Measurements from ENCODE around the gene ADARB2. TPM values are rescaled to one million over a fixed set of nuclear protein-coding genes. Genes with fewer than 3 reads are reported as not detected.

The ADARB2 gene
- total RNA-seq, 4 donors from 2014 or later: 0.80 to 4.9 (median 2.3) TPM

DNA sequence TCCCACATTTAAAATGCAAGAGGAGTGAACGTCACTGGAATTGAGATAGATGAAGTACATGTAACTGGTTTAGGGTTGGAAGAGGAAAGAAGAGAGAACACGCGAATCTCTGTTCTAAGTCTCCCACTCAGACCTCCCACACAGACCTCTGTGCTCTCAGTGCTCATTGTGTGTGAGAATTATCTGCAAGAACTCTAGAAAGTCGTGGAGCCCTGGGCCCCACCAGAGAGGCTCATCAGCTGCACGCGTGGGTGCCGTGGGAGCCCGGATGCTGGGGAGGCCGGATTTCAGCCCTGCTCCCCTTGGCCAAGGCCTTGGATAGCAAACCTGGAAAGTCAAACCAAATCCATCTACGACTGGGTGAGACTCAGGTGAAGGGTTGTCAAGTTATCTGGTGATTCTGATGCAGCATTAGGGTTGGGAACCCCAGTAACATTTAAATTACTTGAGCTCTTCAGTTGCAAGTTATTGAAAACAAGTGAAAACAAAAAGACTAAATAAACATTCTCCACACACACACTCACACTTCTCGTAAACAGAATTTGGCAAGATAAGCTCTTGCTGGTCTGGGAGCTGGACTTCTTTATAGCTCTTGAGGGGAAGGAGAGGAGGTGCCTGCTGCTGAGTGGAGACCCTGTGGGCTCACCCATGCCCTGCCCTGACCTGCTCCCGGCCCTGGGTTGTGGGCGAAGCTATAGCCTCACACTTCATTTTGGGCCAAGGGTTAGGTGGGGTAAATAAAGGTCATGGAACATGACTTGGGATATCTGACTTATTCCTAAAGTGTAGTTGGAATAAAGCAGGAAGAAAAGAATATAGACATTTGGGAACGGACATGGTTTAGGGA, 250.3 kb downstream of the ADARB2 start:
- no peak for DNase-seq
- Histone ChIP-seq H3K9me3 (no peaks in the 10 kb centered on the region), H3K36me3 (no peaks in the 10 kb centered on the region), H3K27ac (no peak overlapping the region), H3K27me3 (no peaks in the 10 kb centered on the region), H3K4me3 (no peak overlapping the region), H3K4me1 (no peaks in the 10 kb centered on the region)
- in situ Hi-C loops (cut with MboI; ENCODE audit: low pct_ligation_motif_present in 1 of 4, low pct_unique_long_range_greater_than_20kb in 1 of 4, low sequenced_read_pairs in 3 of 4) (no loop called here), intact Hi-C loops (cut with DNase I; ENCODE audit: low total_unique reads) (no loop called here)
- TF ChIP-seq, protein P1, sequence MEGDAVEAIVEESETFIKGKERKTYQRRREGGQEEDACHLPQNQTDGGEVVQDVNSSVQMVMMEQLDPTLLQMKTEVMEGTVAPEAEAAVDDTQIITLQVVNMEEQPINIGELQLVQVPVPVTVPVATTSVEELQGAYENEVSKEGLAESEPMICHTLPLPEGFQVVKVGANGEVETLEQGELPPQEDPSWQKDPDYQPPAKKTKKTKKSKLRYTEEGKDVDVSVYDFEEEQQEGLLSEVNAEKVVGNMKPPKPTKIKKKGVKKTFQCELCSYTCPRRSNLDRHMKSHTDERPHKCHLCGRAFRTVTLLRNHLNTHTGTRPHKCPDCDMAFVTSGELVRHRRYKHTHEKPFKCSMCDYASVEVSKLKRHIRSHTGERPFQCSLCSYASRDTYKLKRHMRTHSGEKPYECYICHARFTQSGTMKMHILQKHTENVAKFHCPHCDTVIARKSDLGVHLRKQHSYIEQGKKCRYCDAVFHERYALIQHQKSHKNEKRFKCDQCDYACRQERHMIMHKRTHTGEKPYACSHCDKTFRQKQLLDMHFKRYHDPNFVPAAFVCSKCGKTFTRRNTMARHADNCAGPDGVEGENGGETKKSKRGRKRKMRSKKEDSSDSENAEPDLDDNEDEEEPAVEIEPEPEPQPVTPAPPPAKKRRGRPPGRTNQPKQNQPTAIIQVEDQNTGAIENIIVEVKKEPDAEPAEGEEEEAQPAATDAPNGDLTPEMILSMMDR (IDR thresholded peaks at IDR 0.05): no peak
- TF ChIP-seq POLR2A (IDR thresholded peaks at IDR 0.05): no peak
- TF ChIP-seq EP300 (IDR thresholded peaks at IDR 0.05; ENCODE audit: low read depth): no peak
- TF ChIP-seq POLR2AphosphoS5 (IDR thresholded peaks at IDR 0.05): no peak
- WGBS, 2 donors (ENCODE audit: low coverage in 1 of 2): 70 to 75% methylated on average over 6 to 14 of the region's 14 CpGs

DNA sequence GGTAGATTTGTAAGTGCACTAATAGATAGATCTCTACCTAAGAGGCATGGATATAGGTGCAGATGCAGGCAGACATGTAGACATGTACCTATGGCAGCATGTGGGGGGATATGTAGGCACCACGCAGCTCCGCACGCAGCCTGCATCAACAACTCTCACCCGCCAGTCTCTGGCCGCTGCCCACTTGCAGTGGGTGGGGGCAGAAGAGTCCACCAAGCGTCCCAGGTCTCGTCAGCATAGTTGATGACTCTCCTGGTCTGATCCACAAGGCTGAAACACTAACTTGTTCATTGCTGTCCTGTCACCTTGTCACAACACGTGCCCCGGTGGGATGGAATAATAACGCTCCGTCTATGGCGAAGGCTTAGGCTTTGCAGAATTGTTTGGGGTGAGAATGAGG, 252.0 kb downstream of the ADARB2 start:
- no peak for DNase-seq
- no peak for TF ChIP-seq POLR2A (IDR thresholded peaks at IDR 0.05)
- TF ChIP-seq, protein P1 (IDR thresholded peaks at IDR 0.05): no peak
- TF ChIP-seq POLR2AphosphoS5 (IDR thresholded peaks at IDR 0.05): no peak
- no peak for TF ChIP-seq EP300 (IDR thresholded peaks at IDR 0.05; ENCODE audit: low read depth)

DNA sequence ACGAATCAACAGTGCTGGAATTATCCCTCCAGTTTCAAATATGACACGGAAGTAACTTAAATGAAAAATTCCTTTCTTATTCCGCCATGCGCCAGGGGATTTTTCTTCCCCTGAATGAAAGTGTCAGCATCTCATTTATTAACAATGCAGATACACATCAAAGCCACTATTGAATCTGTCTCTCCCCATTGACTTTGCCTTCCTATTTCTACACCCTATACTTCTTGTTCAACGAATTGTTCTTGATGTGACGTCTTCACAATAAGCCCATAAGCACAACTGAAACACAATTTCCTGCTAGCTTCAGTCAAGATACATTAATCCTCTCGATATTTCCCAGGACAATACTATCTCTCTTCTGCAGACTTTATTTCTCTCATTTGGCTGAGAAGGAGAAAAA, 253.5 kb downstream of the ADARB2 start:
- Histone ChIP-seq H3K4me1 (no peaks in the 10 kb centered on the region), H3K27ac (no peak overlapping the region), H3K4me3 (no peak overlapping the region), H3K36me3 (no peaks in the 10 kb centered on the region), H3K9me3 (no peaks in the 10 kb centered on the region), H3K27me3 (no peaks in the 10 kb centered on the region)
- intact Hi-C loops (cut with DNase I; ENCODE audit: low total_unique reads): no loop called here
- in situ Hi-C loops (cut with MboI; ENCODE audit: low pct_ligation_motif_present in 1 of 4, low pct_unique_long_range_greater_than_20kb in 1 of 4, low sequenced_read_pairs in 3 of 4): no loop called here
- no peak for DNase-seq
- WGBS, 2 donors (ENCODE audit: low coverage in 1 of 2): 69 to 71% methylated on average over 6 to 7 of the region's 7 CpGs
- TF ChIP-seq EP300 (IDR thresholded peaks at IDR 0.05; ENCODE audit: low read depth) (no peak), POLR2A (IDR thresholded peaks at IDR 0.05) (no peak), POLR2AphosphoS5 (IDR thresholded peaks at IDR 0.05) (no peak)
- TF ChIP-seq, protein P1 (IDR thresholded peaks at IDR 0.05): no peak

More for the DNA sequence above, 252.0 kb downstream of the ADARB2 start:
- Histone ChIP-seq H3K27me3 (no peaks in the 10 kb centered on the region), H3K9me3 (no peaks in the 10 kb centered on the region), H3K27ac (no peak overlapping the region), H3K4me1 (no peaks in the 10 kb centered on the region), H3K4me3 (no peak overlapping the region), H3K36me3 (no peaks in the 10 kb centered on the region)
- 93% methylated on average over 12 of the region's 12 CpGs; no CpG with 5 or more reads in 1 of the 2 donors for WGBS, 2 donors (ENCODE audit: low coverage in 1 of 2)
- in situ Hi-C loops (cut with MboI; ENCODE audit: low pct_ligation_motif_present in 1 of 4, low pct_unique_long_range_greater_than_20kb in 1 of 4, low sequenced_read_pairs in 3 of 4): no loop called here
- intact Hi-C loops (cut with DNase I; ENCODE audit: low total_unique reads): no loop called here

DNA sequence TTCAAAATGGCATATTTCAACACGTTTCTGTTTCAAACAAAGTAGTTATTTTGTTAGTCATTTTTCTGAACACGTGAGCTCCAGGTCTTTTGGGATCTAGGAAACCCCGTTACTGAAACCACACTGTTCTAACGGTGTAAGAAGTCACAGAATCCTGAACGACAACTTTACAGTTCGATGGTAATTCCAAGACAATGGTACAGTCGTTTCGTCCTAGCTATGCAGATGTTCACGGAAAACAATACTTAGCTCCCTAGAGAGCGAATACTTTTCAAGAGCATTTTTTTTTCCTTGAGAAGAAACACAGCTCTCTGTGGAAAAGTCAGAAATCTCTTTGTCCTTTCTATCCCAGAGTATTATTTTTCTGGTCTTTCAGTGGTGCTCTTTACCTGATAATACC, 254.1 kb downstream of the ADARB2 start:
- TF ChIP-seq POLR2AphosphoS5 (IDR thresholded peaks at IDR 0.05) (no peak), POLR2A (IDR thresholded peaks at IDR 0.05) (no peak), EP300 (IDR thresholded peaks at IDR 0.05; ENCODE audit: low read depth) (no peak)
- TF ChIP-seq, protein P1 (IDR thresholded peaks at IDR 0.05): no peak
- Histone ChIP-seq H3K27ac (no peak overlapping the region), H3K27me3 (no peaks in the 10 kb centered on the region), H3K36me3 (no peaks in the 10 kb centered on the region), H3K4me1 (no peaks in the 10 kb centered on the region), H3K9me3 (no peaks in the 10 kb centered on the region), H3K4me3 (no peak overlapping the region)
- in situ Hi-C loops (cut with MboI; ENCODE audit: low pct_ligation_motif_present in 1 of 4, low pct_unique_long_range_greater_than_20kb in 1 of 4, low sequenced_read_pairs in 3 of 4): no loop called here
- no peak for DNase-seq
- intact Hi-C loops (cut with DNase I; ENCODE audit: low total_unique reads): no loop called here
- WGBS, 2 donors (ENCODE audit: low coverage in 1 of 2): 51 to 61% methylated on average over 9 to 10 of the region's 10 CpGs
